Karpas-422 (cell line): ENCODE measurements around the gene PNCK. TPM values are rescaled to one million over a fixed set of nuclear protein-coding genes. Genes with fewer than 3 reads are reported as not detected.

Source experiments
- DNase-seq: peaks from one replicate; pipeline ENCODE4 v3.0.0-alpha.2; 2015
- H2AFZ ChIP-seq: fragments of 200-600 bp; sonication (generic); 2 replicates; pipeline ENCODE4 v1.6.1; 2014; ENCODE audit warnings: antibody characterized with exemption, low read length, mixed read lengths
- H3K27ac ChIP-seq: fragments of 200-600 bp; sonication (generic); 2 replicates; pipeline ENCODE4 v1.5.1; 2014; ENCODE audit warnings: mild to moderate bottlenecking, low read length, moderate library complexity
- H3K27me3 ChIP-seq: fragments of 200-600 bp; sonication (generic); 2 replicates; pipeline ENCODE4 v1.6.1; 2014; ENCODE audit warnings: low read length, mixed read lengths
- H3K36me3 ChIP-seq: fragments of 200-600 bp; sonication (generic); 2 replicates; pipeline ENCODE4 v1.6.1; 2014; ENCODE audit warnings: low read length, mixed read lengths; ENCODE audit not compliant: insufficient read depth
- H3K4me1 ChIP-seq: fragments of 200-600 bp; sonication (generic); 2 replicates; pipeline ENCODE4 v1.6.1; 2014; ENCODE audit warnings: mild to moderate bottlenecking, low read length, mixed read lengths
- H3K4me2 ChIP-seq: fragments of 200-600 bp; sonication (generic); 2 replicates; pipeline ENCODE4 v1.6.1; 2014; ENCODE audit warnings: low read length, low read depth, mild to moderate bottlenecking; ENCODE audit not compliant: poor library complexity, severe bottlenecking
- H3K4me3 ChIP-seq: fragments of 200-600 bp; sonication (generic); 2 replicates; pipeline ENCODE4 v1.5.1; 2014; ENCODE audit warnings: mild to moderate bottlenecking, antibody characterized with exemption, low read length, mixed read lengths
- H3K79me2 ChIP-seq: fragments of 200-600 bp; sonication (generic); 2 replicates; pipeline ENCODE4 v1.6.1; 2014; ENCODE audit warnings: mild to moderate bottlenecking, low read length, mixed read lengths
- H3K9ac ChIP-seq: fragments of 200-600 bp; sonication (generic); 2 replicates; pipeline ENCODE4 v1.6.0; 2014; ENCODE audit warnings: low read length
- H3K9me2 ChIP-seq: fragments of 200-600 bp; sonication (generic), shearing (Covaris generic); replicated peaks from 2 replicates; pipeline ENCODE4 v1.6.0; 2014; ENCODE audit warnings: mild to moderate bottlenecking, low read length, moderate library complexity; ENCODE audit not compliant: insufficient read depth
- H3K9me3 ChIP-seq: fragments of 300-700, 200-600 bp; sonication (generic); 2 replicates; pipeline ENCODE4 v1.6.1; 2014; ENCODE audit warnings: low read length, mixed read lengths
- H4K20me1 ChIP-seq: fragments of 200-600 bp; sonication (generic); 2 replicates; pipeline ENCODE4 v1.6.1; 2014; ENCODE audit warnings: mild to moderate bottlenecking, antibody characterized with exemption, low read length, low read depth; ENCODE audit not compliant: insufficient read depth
- total RNA-seq: library from RNA; depleted of rRNA; stranded (reverse); fragments of >200 nt; shearing (Covaris generic); gene quantifications from 2 replicates; pipeline ENCODE4 v1.2.3, GENCODE V29; 2014; ENCODE audit warnings: low replicate concordance

The PNCK gene
- total RNA-seq, 1 experiment from 2014 or later, result not detected

DNA sequence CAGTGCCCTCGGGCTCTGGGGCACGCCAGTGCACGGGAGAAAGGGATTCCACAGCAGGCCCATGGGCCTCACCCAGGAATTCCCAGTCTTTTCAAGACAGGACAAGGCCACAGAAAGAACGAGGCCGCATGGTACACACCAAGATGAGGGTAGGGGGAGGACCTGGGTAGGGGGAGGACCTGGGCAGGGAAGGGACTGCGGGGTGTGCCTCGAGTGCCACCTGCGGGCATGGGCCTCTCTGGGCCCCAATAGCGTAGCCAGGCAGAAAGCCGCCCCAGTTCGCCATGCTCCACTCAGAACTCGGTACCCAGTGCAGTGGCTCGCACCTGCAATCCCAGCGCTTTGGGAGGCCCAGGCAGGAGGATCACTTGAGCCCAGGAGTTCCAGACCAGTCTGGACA lies 40.6 kb downstream of the PNCK start:
- no peak for DNase-seq
- Histone ChIP-seq H3K79me2 (no peaks in the 10 kb centered on the region), H3K4me2 (no peak overlapping the region), H3K36me3 (no peaks in the 10 kb centered on the region), H2AFZ (no peak overlapping the region), H3K9me3 (no peaks in the 10 kb centered on the region), H3K4me3 (no peak overlapping the region), H3K27ac (no peak overlapping the region), H3K4me1 (no peaks in the 10 kb centered on the region), H3K27me3 (no peaks in the 10 kb centered on the region), H4K20me1 (no peaks in the 10 kb centered on the region), H3K9me2 (no peaks in the 10 kb centered on the region), H3K9ac (no peak overlapping the region)

DNA sequence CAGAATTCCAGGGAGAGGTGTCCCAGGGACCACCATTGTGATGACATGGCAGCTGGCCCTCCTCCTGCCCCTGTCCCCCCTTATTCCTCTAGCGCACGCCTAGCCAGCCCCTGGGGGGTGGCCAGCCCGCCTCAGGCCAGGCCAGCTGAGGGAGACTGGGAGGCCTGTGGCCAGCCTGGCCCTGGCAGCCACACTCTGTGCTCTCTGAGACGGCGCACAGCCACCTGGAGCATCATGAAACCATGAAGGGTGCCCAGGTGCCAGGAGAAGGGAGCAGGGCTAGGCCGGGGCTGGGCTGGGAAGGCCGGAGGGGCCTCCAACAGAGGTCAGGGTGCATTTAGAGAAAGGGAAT lies 41.0 kb downstream of the PNCK start:
- H3K9ac ChIP-seq, result no peak overlapping the region
- no peaks in the 10 kb centered on the region for H3K4me1 ChIP-seq
- H2AFZ ChIP-seq, result no peak overlapping the region
- no peaks in the 10 kb centered on the region for H3K9me2 ChIP-seq
- no peak for DNase-seq
- H3K36me3 ChIP-seq, result no peaks in the 10 kb centered on the region
- H3K79me2 ChIP-seq, result no peaks in the 10 kb centered on the region
- no peak overlapping the region for H3K4me2 ChIP-seq
- H3K27ac ChIP-seq, result no peak overlapping the region
- no peaks in the 10 kb centered on the region for H4K20me1 ChIP-seq
- H3K27me3 ChIP-seq, result no peaks in the 10 kb centered on the region
- no peaks in the 10 kb centered on the region for H3K9me3 ChIP-seq
- H3K4me3 ChIP-seq, result no peak overlapping the region

DNA sequence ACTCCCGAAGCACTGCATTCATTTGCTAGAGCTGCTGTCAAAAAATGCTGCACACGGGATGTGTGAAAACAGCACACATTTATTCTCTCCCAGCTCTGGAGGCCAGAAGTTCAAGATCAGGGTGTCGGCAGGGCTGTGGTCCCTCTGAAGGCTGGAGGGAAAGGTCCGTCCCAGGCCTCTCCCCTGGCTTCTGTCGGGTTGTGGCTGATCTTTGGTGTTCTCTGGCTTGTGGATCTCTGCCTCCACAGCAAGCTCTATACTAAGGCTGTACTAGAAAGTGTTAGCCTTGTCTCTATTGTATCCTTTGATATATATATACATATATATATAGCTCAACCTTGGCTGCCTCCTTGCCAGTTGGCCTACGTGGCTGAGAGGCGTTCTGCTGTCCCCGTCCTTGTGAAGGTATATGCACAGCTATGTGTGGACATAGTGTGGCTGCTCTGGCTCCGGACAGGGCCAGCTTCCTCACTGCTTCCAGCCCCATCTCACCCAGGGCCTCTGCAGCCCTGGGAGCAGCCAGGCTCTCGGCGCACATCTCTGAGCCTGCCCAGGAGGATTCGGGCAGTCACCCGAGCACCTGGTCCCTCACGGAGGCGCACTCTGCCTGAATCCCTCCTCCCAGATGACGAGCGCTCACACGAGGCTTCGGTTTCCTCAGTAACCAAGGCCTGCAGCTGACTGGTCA lies 41.6 kb downstream of the PNCK start:
- Histone ChIP-seq H2AFZ (no peak overlapping the region), H3K79me2 (no peaks in the 10 kb centered on the region), H3K36me3 (no peaks in the 10 kb centered on the region), H3K27ac (no peak overlapping the region), H3K4me3 (no peak overlapping the region), H3K9ac (no peak overlapping the region), H3K27me3 (no peaks in the 10 kb centered on the region), H3K9me2 (no peaks in the 10 kb centered on the region), H4K20me1 (no peaks in the 10 kb centered on the region), H3K4me2 (no peak overlapping the region), H3K9me3 (no peaks in the 10 kb centered on the region), H3K4me1 (no peaks in the 10 kb centered on the region)
- DNase-seq, result no peak

DNA sequence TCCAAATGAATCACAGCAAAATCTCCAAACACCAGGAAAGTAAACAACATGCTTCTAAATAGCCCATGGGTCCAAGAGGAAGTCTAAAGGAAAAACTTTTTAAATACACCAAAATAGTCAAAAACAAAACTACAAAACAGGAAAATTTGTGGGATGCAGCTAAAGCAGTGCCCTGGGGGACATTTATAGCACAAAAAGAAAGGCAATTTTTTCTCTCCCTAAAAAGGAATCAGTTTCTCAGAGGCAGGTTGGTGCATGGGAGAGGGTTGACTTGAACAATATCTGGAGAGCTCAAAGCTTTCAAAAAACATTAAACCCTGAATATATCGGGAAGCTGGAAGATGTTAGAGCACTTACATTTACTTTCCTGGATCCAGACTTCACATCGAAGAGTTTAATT lies 42.3 kb downstream of the PNCK start:
- Histone ChIP-seq H3K9me3 (no peaks in the 10 kb centered on the region), H3K27me3 (no peaks in the 10 kb centered on the region), H3K79me2 (no peaks in the 10 kb centered on the region), H3K9me2 (no peaks in the 10 kb centered on the region), H3K4me1 (peaks cover 3% of the 10 kb centered on the region), H2AFZ (no peak overlapping the region), H3K4me3 (no peak overlapping the region), H3K36me3 (no peaks in the 10 kb centered on the region), H3K27ac (no peak overlapping the region), H3K4me2 (no peak overlapping the region), H4K20me1 (no peaks in the 10 kb centered on the region), H3K9ac (no peak overlapping the region)
- DNase-seq, result no peak

DNA sequence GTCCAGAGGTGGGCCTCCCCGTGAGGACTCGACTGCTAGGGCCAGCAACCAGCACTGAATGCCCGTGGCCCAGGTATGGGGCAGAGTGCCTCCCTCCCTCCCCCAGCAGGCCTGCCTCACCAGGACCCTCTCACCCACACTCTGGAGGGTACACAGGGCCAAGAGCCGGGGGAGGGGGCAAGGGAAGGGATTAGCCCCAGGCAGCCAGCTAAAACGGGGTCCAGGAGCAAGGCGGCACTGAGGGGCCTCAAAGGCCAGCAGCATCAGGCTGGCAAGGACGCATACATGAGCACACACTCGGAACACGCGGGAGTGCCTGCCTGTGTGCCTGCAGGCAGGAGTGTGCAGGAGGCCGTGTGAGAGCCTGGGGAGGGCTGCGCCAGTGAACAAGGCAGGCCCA lies 44.9 kb downstream of the PNCK start:
- Histone ChIP-seq H3K36me3 (no peaks in the 10 kb centered on the region), H3K79me2 (no peaks in the 10 kb centered on the region), H4K20me1 (no peaks in the 10 kb centered on the region), H3K27me3 (no peaks in the 10 kb centered on the region), H2AFZ (no peak overlapping the region), H3K9me2 (no peaks in the 10 kb centered on the region), H3K9ac (no peak overlapping the region), H3K4me1 (peaks cover 7% of the 10 kb centered on the region), H3K4me3 (no peak overlapping the region), H3K4me2 (no peak overlapping the region), H3K27ac (no peak overlapping the region), H3K9me3 (no peaks in the 10 kb centered on the region)
- no peak for DNase-seq

DNA sequence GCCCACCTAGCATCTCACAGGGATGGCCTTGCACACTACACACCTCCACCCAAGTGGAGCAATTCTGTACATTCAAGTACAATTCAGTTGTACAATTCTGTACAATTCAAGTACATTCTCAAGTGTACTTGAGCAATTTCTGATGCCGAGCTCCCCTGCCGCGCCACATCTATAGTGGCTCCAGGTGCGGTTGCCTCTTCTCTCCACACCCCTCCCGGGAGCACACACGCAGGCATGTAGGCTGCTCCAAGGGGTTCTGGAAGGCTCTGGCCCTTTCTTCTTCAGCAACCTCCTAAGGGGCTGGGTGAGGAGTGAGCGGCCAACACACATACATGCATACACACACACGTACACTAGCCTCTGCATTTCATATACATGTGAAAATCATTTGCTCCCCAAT lies 45.5 kb downstream of the PNCK start:
- Histone ChIP-seq H3K4me2 (no peak overlapping the region), H3K4me3 (no peak overlapping the region), H3K4me1 (peaks cover 7% of the 10 kb centered on the region), H3K27ac (no peak overlapping the region), H3K27me3 (no peaks in the 10 kb centered on the region), H3K9me3 (no peaks in the 10 kb centered on the region), H3K79me2 (no peaks in the 10 kb centered on the region), H3K9ac (no peak overlapping the region), H3K36me3 (no peaks in the 10 kb centered on the region), H3K9me2 (no peaks in the 10 kb centered on the region), H4K20me1 (no peaks in the 10 kb centered on the region), H2AFZ (no peak overlapping the region)
- no peak for DNase-seq

DNA sequence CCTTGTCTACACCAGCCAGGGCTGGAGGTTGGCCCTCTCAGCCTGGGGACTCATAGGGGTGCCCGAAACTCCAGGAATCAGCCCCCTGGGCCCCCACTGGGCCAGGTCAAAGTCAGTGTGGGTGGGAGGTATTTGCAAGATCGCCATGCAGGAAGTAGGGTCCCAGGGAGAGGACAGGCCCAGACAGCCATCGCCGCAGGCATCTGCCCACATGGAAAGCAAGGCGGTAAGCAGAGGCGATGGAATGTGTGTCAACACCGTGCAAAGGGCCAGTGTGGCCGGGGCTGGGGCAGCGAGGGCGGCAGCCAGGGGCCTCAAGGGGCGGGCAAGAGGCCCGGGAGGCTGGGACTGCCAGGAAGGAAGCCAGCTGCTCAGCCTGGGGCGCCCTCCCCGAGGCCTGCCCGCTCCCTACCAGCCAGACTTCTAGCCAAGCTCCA lies 45.9 kb downstream of the PNCK start:
- Histone ChIP-seq H3K9ac (no peak overlapping the region), H3K9me2 (no peaks in the 10 kb centered on the region), H3K27ac (no peak overlapping the region), H3K36me3 (no peaks in the 10 kb centered on the region), H3K79me2 (no peaks in the 10 kb centered on the region), H3K27me3 (no peaks in the 10 kb centered on the region), H3K4me3 (no peak overlapping the region), H4K20me1 (no peaks in the 10 kb centered on the region), H3K4me2 (no peak overlapping the region), H2AFZ (no peak overlapping the region), H3K9me3 (no peaks in the 10 kb centered on the region), H3K4me1 (peaks cover 7% of the 10 kb centered on the region)
- no peak for DNase-seq

DNA sequence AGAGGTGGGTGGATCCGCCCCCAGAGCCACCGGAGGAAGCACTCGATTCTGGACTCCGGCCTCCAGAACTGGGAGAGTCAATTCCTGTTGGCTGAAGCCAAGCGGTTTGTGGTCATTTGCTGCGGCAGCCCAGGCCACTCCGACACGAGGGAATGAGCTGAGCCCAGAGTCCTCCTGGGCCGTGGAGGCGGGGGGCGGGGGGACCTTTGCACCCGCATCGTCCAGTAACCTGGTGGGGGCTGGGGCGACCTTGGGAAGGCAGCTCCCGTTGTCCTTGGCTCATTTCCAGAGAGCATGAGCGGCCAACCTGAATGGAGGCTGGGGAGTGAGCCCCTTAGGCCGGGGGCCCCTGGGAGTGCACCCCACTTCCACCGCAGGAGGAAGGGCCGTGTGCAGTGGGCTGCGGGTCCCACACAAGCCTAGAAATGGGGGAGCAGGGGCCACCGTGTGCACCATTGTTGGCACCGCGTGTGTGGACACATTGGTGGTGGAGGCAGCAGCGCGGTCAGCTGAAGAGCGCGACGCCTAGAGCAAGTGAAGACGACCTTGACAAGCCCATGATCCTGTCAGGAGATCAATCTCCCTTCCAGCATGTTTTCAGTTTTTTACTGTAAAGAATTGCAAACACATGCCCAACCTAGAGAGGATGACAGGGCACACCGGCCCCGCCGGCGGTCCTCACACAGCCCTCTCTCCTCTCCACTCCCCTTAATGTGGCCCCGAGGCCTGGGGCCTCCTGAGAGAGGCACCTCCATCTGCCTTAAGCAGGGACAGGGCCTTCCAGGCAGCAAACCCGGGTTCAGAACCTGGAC lies 46.5 kb downstream of the PNCK start:
- Histone ChIP-seq H3K4me1 (peaks cover 7% of the 10 kb centered on the region), H3K27me3 (no peaks in the 10 kb centered on the region), H3K4me3 (no peak overlapping the region), H3K79me2 (no peaks in the 10 kb centered on the region), H3K9me3 (no peaks in the 10 kb centered on the region), H3K27ac (no peak overlapping the region), H2AFZ (no peak overlapping the region), H3K9ac (no peak overlapping the region), H4K20me1 (no peaks in the 10 kb centered on the region), H3K36me3 (no peaks in the 10 kb centered on the region), H3K4me2 (no peak overlapping the region), H3K9me2 (no peaks in the 10 kb centered on the region)
- DNase-seq, result no peak
